Retinal pigment epithelial cell (primary cell): ENCODE results near the gene SPNS3.

Experiments used
- DNase-seq: peaks from one replicate; pipeline ENCODE4 v3.0.0-alpha.2; 2010; ENCODE audit warnings: low read depth
- H3K4me3 ChIP-seq: 2 replicates; pipeline ENCODE4 v1.5.1; 2011; ENCODE audit warnings: mild to moderate bottlenecking, low read length, control low read depth, moderate library complexity
- CTCF ChIP-seq: conservative IDR thresholded peaks from 2 replicates; pipeline ENCODE4 v1.5.1; 2011; ENCODE audit warnings: low read depth, low read length, control low read depth, inconsistent platforms

The SPNS3 gene

GRCh38 chr17:4480929-4481898 is 47.5 kb downstream of the SPNS3 start:
- H3K4me3 ChIP-seq, result no peak overlapping the region
- TF ChIP-seq CTCF, result no peak
- no peak for DNase-seq

DNA sequence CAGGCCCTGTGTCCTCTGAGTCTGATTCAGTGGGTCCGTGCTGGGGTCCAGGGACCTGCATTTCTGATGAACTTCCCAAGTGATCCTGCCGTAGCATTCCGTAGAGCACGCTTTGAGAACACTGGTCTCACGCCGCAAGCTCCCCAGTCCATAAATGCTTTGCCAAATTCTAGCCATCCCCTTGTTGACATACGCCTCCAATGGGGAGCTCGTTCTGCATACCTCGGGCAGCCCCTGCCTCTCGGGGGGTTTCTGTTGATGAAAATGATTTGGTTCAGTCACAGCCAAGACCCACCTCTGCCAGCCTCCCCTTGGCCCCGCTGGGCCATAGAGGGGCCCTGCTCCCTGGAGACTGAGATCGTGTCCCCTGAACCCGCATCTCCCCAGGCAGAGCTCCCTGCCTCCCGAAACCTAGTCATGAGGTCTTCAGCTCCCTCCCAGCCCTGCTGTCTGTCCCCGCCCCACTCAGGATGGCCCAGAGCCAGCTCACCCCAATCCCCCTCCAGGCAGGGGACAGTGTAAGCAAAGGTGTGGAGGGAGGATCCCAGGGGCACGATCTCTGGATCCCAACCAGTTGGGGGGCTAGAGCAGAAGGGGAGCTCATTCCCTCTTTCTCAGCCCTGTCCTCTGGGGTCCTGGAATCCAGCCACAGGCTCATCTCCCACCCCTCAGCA is 48.7 kb downstream of the SPNS3 start:
- TF ChIP-seq CTCF, result no peak
- no peak for DNase-seq
- H3K4me3 ChIP-seq, result no peak overlapping the region

- no peak overlapping the region for H3K4me3 ChIP-seq
- TF ChIP-seq CTCF, result no peak
- no peak for DNase-seq
Observed at GRCh38 chr17:4483012-4483840, 49.5 kb downstream of the SPNS3 start.

DNA sequence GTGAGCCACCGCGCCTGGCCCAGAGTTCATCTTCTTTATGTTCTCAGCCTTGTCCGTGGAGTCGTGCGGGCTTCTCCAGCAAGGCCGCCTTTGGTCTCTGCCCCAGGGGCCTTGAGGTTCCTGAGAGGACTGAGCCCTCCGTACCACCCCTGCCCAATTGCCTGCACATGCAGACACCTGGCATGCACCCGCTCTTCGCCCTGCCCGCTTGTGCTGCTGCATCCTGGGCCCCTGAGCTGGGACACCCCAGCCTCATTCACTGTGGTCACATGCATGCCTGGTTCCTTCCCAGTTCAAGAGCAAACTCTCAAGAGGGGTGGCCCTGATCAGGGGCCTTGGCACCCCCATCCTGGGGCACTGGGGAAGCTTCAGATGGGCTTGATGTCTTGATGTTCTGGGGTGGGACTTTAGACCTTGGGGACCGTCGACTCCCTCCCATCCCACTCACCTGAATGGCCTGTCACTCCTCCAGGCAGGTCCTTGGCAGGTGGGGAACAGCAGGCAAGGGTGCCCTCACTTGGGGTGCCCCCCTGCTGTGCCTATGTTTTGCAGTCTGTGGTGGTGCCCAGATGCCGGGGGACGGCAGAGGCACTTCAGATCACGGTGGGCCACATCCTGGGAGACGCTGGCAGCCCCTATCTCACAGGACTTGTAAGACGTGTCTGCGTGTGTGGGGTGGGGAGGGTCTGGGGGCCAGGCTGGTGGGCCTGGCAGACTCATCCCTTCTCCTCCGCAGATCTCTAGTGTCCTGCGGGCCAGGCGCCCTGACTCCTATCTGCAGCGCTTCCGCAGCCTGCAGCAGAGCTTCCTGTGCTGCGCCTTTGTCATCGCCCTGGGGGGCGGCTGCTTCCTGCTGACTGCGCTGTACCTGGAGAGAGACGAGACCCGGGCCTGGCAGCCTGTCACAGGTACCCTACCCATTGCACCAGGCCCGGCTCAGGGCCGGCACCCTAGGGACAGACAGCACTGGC is 52.2 kb downstream of the SPNS3 start:
- TF ChIP-seq CTCF, result no peak
- H3K4me3 ChIP-seq, result no peak overlapping the region
- no peak for DNase-seq

- H3K4me3 ChIP-seq, result no peak overlapping the region
- no peak for DNase-seq
- TF ChIP-seq CTCF, result no peak
Observed at GRCh38 chr17:4487296-4487695, 53.6 kb downstream of the SPNS3 start.
